CD14-positive monocyte (primary cell): ENCODE results near the gene FAF1. TPM values are rescaled to one million over a fixed set of nuclear protein-coding genes. Genes with fewer than 3 reads are reported as not detected.

Experiments used
- DNase-seq, 3 donors: peaks; one replicate each; pipeline ENCODE4 v3.0.0-alpha.2; 2011 to 2022
- H2AFZ ChIP-seq: 2 replicates; pipeline ENCODE4 v1.6.0; 2012; ENCODE audit warnings: mild to moderate bottlenecking, low read depth, low read length, inconsistent platforms; ENCODE audit not compliant: insufficient read depth, poor library complexity, severe bottlenecking
- H3K27ac ChIP-seq, 2 donors: 1 replicate in 1 of 2; 2 replicates in 1 of 2; pipeline ENCODE4 v1.5.1; 2012 to 2013; ENCODE audit warnings: low read length in 2 of 2, control low read depth in 1 of 2, inconsistent platforms in 1 of 2, low read depth in 1 of 2, mild to moderate bottlenecking in 1 of 2
- H3K27me3 ChIP-seq, 2 donors: one replicate each; pipeline versions ENCODE4 v1.6.0 to v1.6.1; 2011 to 2013; ENCODE audit warnings: low read length in 2 of 2; ENCODE audit not compliant: control insufficient read depth in 2 of 2, insufficient read depth in 2 of 2
- H3K36me3 ChIP-seq, 2 donors: replicated peaks in 1 of 2; 1 replicate in 1 of 2; 2 replicates in 1 of 2; pipeline versions ENCODE4 v1.5.1 to v1.6.1; 2012 to 2013; ENCODE audit warnings: low read length in 2 of 2, control low read depth in 1 of 2, inconsistent platforms in 1 of 2, mild to moderate bottlenecking in 1 of 2; ENCODE audit not compliant: insufficient read depth in 2 of 2, control insufficient read depth in 1 of 2
- H3K4me1 ChIP-seq, 2 donors: 1 replicate in 1 of 2; 2 replicates in 1 of 2; pipeline versions ENCODE4 v1.5.1 to v1.6.1; 2012 to 2013; ENCODE audit warnings: low read length in 2 of 2, control low read depth in 1 of 2, inconsistent platforms in 1 of 2, mild to moderate bottlenecking in 1 of 2, moderate library complexity in 1 of 2; ENCODE audit not compliant: insufficient read depth in 2 of 2, control insufficient read depth in 1 of 2
- H3K4me2 ChIP-seq: replicated peaks from 2 replicates; pipeline ENCODE3; 2012; ENCODE audit warnings: low read length, moderate library complexity, mild to moderate bottlenecking; ENCODE audit not compliant: poor library complexity, severe bottlenecking; ENCODE audit errors: extremely low read depth
- H3K4me3 ChIP-seq, 3 experiments: fragments of 200-600 bp in 1 of 3; sonication (generic) in 1 of 3; replicated peaks in 1 of 3; 1 replicate in 2 of 3; 2 replicates in 1 of 3; pipeline ENCODE4 v1.5.1; 2011 to 2013; ENCODE audit warnings: low read length in 3 of 3, mild to moderate bottlenecking in 3 of 3, control low read depth in 2 of 3, low read depth in 2 of 3, inconsistent platforms in 1 of 3, moderate library complexity in 1 of 3
- H3K79me2 ChIP-seq: 2 replicates; pipeline ENCODE4 v1.6.0; 2012; ENCODE audit warnings: mild to moderate bottlenecking, control low read depth, inconsistent platforms, low read length, moderate library complexity; ENCODE audit not compliant: insufficient read depth
- H3K9ac ChIP-seq: 2 replicates; pipeline ENCODE4 v1.6.0; 2017; ENCODE audit warnings: low read length, mild to moderate bottlenecking; ENCODE audit not compliant: insufficient read depth, poor library complexity, severe bottlenecking
- H3K9me3 ChIP-seq, 2 donors: replicated peaks in 1 of 2; 1 replicate in 1 of 2; 2 replicates in 1 of 2; pipeline versions ENCODE4 v1.5.1 to v1.6.1; 2012 to 2013; ENCODE audit warnings: low read length in 2 of 2, control low read depth in 1 of 2; ENCODE audit not compliant: control insufficient read depth in 1 of 2, insufficient read depth in 1 of 2
- H4K20me1 ChIP-seq: 2 replicates; pipeline ENCODE4 v1.6.0; 2012; ENCODE audit warnings: mild to moderate bottlenecking, low read length, control low read depth, moderate library complexity; ENCODE audit not compliant: insufficient read depth
- H3K27ac Mint-ChIP-seq, 7 donors: one replicate each; pipeline ENCODE4 v1.8.0; 2020; ENCODE audit warnings: mild to moderate bottlenecking in 7 of 7, mixed read lengths in 7 of 7, moderate library complexity in 6 of 7, inconsistent platforms in 2 of 7
- H3K27me3 Mint-ChIP-seq, 3 donors: one replicate each; pipeline ENCODE4 v1.8.0; 2021 to 2022; ENCODE audit warnings: low read depth in 3 of 3, mild to moderate bottlenecking in 3 of 3, mixed read lengths in 3 of 3, moderate library complexity in 3 of 3, inconsistent platforms in 1 of 3
- H3K36me3 Mint-ChIP-seq, 2 donors: one replicate each; pipeline ENCODE4 v1.8.0; 2020; ENCODE audit warnings: mixed read lengths in 2 of 2, inconsistent platforms in 1 of 2, mild to moderate bottlenecking in 1 of 2
- H3K4me1 Mint-ChIP-seq: one replicate; pipeline ENCODE4 v1.8.0; 2020; ENCODE audit warnings: mild to moderate bottlenecking, mixed read lengths
- H3K4me3 Mint-ChIP-seq, 2 donors: one replicate each; pipeline ENCODE4 v1.8.0; 2020; ENCODE audit warnings: mild to moderate bottlenecking in 2 of 2, mixed read lengths in 2 of 2, moderate library complexity in 1 of 2
- H3K9me3 Mint-ChIP-seq, 7 donors: one replicate each; pipeline ENCODE4 v1.8.0; 2020 to 2022; ENCODE audit warnings: mixed read lengths in 7 of 7, mild to moderate bottlenecking in 6 of 7, moderate library complexity in 6 of 7, inconsistent platforms in 2 of 7
- CTCF ChIP-seq: fragments of 200-600 bp; IDR thresholded peaks from one replicate; pipeline ENCODE4 v1.8.0; 2022; ENCODE audit warnings: antibody characterized with exemption, mild to moderate bottlenecking
- WGBS: methylation state at CpG from one replicate; pipeline ENCODE4 v1.1.5; 2013; ENCODE audit warnings: missing lambda C conversion rate; ENCODE audit not compliant: insufficient coverage; 5-methylcytosine and 5-hydroxymethylcytosine counted together
- intact Hi-C, 2 donors: fragments of 100-400 bp; cut with micrococcal nuclease; formaldehyde crosslinking; loops; one replicate each; pipeline versions ENCODE4 v1.15.0 to v1.15.1; 2023
- polyA plus RNA-seq, 3 donors: library from polyadenylated mRNA; depleted of rRNA in 1 of 3; unstranded in 2 of 3; stranded (reverse) in 1 of 3; fragments of 300-500 nt in 2 of 3; fragments of >200 nt in 1 of 3; fragmentation: Illumina TruSeq in 2 of 3; gene quantifications; 1 replicate in 2 of 3; 2 replicates in 1 of 3; pipeline ENCODE4 v1.2.3, GENCODE V29; 2012 to 2021

The FAF1 gene
- polyA plus RNA-seq, 3 donors, result 11.4 to 29.6 (median 16.9) TPM

- H3K9me3 Mint-ChIP-seq, result no peaks in the 10 kb centered on the region
- Histone ChIP-seq H3K4me1 (peaks cover 19 to 21% of the 10 kb centered on the region in 2 donors), H3K9ac (no peak overlapping the region), H3K27me3 (no peaks in the 10 kb centered on the region), H3K27ac (peak overlapping the region in 1 of 2 donors; percentile 61), H3K36me3 (peaks cover 4 to 8% of the 10 kb centered on the region in 2 donors), H3K79me2 (no peaks in the 10 kb centered on the region), H2AFZ (no peak overlapping the region), H3K9me3 (no peaks in the 10 kb centered on the region), H3K4me2 (peak overlapping the region; percentile 8), H4K20me1 (no peaks in the 10 kb centered on the region), H3K4me3 (peak overlapping the region in 1 of 3 experiments; percentile 34)
- H3K27ac Mint-ChIP-seq, result peak overlapping the region in 4 of 7 donors; percentile 19 to 56 (median 36)
- peaks cover 27% of the 10 kb centered on the region for H3K4me1 Mint-ChIP-seq
- no peaks in the 10 kb centered on the region for H3K27me3 Mint-ChIP-seq
- 52% methylated on average over 3 of the region's 4 CpGs for WGBS
- H3K36me3 Mint-ChIP-seq, result peaks cover 24 to 29% of the 10 kb centered on the region in 2 donors
- intact Hi-C loops, result no loop called here
- H3K4me3 Mint-ChIP-seq, result peak overlapping the region in 1 of 2 donors; percentile 58
- DNase-seq, result peak in 2 of 3 donors; percentile 22 to 30
- no peak for TF ChIP-seq CTCF
Observed at GRCh38 chr1:50724626-50725286, 235.3 kb downstream of the FAF1 start.

GRCh38 chr1:50720457-50721053, 239.5 kb downstream of the FAF1 start:
- H3K9me3 ChIP-seq, result peaks cover 6% of the 10 kb centered on the region in 2 donors
- H3K27me3 Mint-ChIP-seq, result no peaks in the 10 kb centered on the region
- WGBS, result 100% methylated on average over 3 of the region's 4 CpGs
- H3K79me2 ChIP-seq, result no peaks in the 10 kb centered on the region
- H3K4me3 Mint-ChIP-seq, result no peak overlapping the region
- no peak overlapping the region for H3K4me2 ChIP-seq
- no peak for DNase-seq
- H3K9me3 Mint-ChIP-seq, result peaks cover 0 to 8% (median 4%) of the 10 kb centered on the region in 7 donors
- H3K4me1 ChIP-seq, result peaks cover 19 to 21% of the 10 kb centered on the region in 2 donors
- no peak overlapping the region for H3K27ac ChIP-seq
- peaks cover 14 to 28% of the 10 kb centered on the region in 2 donors for H3K36me3 Mint-ChIP-seq
- H3K4me3 ChIP-seq, result no peak overlapping the region
- H3K36me3 ChIP-seq, result peaks cover 0 to 9% of the 10 kb centered on the region in 2 donors
- H3K27ac Mint-ChIP-seq, result no peak overlapping the region
- H4K20me1 ChIP-seq, result no peaks in the 10 kb centered on the region
- H2AFZ ChIP-seq, result no peak overlapping the region
- intact Hi-C loops, result no loop called here
- peaks cover 27% of the 10 kb centered on the region for H3K4me1 Mint-ChIP-seq
- no peak for TF ChIP-seq CTCF
- no peak overlapping the region for H3K9ac ChIP-seq
- H3K27me3 ChIP-seq, result no peaks in the 10 kb centered on the region
